DOHH2 (cell line): Measurements from ENCODE around the gene SPN.

ENCODE experiments used
- EZH2phosphoT487 ChIP-seq: fragments of 200-600 bp; sonication (generic); IDR thresholded peaks from 2 replicates; pipeline ENCODE4 v1.6.1; 2017; ENCODE audit warnings: borderline replicate concordance, mild to moderate bottlenecking, antibody characterized with exemption, low read length, moderate library complexity, mixed read lengths
- TF ChIP-seq, protein P1 (sequence below): fragments of 200-600 bp; sonication (generic); IDR thresholded peaks from one replicate; pipeline ENCODE4 v1.5.1; 2014; ENCODE audit warnings: antibody characterized with exemption, mild to moderate bottlenecking, low read depth, low read length; ENCODE audit not compliant: poor library complexity, severe bottlenecking

DNA sequence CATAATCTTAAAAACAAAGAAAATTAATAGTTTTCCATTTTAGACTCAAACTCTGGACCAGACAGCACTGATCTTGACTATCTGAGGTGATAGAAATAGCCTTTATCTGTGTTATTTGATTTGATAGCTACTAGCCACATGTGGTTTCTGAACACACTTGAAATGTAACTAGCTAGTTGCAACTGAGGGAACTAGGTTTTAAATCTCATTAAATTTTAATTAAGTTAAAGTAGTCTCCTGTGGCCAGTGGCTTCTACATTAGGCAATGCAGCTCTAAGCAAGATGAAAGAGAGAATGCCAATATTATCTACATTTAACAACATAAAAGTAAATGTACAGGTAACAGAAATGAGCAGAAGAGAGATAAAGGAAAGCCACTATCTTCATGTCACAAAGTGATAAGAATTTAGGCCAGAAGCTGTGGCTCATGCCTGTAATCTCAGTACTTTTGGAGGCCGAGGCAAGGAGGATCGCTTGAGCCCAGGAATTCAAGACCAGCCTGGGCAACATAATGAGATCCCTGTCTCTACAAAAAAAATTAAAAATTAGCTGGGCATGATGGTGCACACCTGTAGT, 11.2 kb upstream of the SPN start:
- TF ChIP-seq, protein P1, sequence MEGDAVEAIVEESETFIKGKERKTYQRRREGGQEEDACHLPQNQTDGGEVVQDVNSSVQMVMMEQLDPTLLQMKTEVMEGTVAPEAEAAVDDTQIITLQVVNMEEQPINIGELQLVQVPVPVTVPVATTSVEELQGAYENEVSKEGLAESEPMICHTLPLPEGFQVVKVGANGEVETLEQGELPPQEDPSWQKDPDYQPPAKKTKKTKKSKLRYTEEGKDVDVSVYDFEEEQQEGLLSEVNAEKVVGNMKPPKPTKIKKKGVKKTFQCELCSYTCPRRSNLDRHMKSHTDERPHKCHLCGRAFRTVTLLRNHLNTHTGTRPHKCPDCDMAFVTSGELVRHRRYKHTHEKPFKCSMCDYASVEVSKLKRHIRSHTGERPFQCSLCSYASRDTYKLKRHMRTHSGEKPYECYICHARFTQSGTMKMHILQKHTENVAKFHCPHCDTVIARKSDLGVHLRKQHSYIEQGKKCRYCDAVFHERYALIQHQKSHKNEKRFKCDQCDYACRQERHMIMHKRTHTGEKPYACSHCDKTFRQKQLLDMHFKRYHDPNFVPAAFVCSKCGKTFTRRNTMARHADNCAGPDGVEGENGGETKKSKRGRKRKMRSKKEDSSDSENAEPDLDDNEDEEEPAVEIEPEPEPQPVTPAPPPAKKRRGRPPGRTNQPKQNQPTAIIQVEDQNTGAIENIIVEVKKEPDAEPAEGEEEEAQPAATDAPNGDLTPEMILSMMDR, result no peak
- TF ChIP-seq EZH2phosphoT487, result no peak
